Stimulated activated CD8-positive, alpha-beta memory T cell treated with anti-CD3 and anti-CD28 coated beads, Interleukin-4, amount 100 ng/mL, for 4 hours (primary cell): Measurements from ENCODE around the gene ING1.
"Not testable (repeated sequence)": the region's sequence is repeated elsewhere in the genome, so short reads cannot be mapped to it uniquely, and the experiment has no call there.

Experiments
- DNase-seq, 2 donors: peaks; one replicate each; pipeline ENCODE4 v3.0.0-alpha.2; 2020; ENCODE audit warnings: low read depth in 2 of 2, low spot score in 1 of 2

Gene ING1

GRCh38 chr13:110690516-110690915, 23.0 kb upstream of the ING1 start:
- DNase-seq, result no peak

DNA sequence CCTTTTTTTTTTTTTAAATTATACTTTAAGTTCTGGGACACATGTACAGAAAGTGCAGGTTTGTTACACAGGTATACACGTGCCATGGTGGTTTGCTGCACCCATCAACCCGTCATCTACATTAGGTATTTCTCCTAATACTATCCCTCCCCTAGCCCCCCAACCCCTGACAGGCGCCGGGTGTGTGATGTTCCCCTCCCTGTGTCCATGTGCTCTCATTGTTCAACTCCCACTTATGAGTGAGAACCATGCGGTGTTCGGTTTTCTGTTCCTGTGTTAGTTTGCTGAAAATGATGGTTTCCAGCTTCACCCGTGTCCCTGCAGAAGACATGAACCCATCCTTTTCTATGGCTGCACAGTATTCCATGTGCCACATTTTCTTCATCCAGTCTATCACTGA, 17.7 kb upstream of the ING1 start:
- DNase-seq, result not testable (repeated sequence)

- no peak for DNase-seq
Observed at GRCh38 chr13:110696776-110697175, 16.7 kb upstream of the ING1 start.

DNA sequence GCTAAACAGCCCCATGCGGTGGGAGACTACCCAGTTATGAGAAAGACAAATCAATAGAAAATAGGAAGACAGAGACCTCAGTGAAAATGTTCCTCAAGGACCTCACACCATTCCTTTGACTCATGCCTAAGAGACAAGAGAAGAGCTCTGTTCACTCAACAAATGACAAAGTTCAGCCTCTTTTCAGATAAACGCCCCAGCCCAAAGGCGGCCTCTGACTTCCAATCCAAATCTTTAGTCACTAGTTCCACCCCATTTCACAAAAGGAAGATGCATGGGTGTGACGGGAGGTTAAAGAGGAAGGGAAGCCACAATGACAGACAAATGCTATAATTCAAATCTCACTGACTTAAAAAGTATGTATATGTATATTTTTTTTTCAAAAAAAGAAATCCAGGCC, 15.7 kb upstream of the ING1 start:
- DNase-seq, result no peak

GRCh38 chr13:110698689-110699088, 14.8 kb upstream of the ING1 start:
- no peak for DNase-seq

DNA sequence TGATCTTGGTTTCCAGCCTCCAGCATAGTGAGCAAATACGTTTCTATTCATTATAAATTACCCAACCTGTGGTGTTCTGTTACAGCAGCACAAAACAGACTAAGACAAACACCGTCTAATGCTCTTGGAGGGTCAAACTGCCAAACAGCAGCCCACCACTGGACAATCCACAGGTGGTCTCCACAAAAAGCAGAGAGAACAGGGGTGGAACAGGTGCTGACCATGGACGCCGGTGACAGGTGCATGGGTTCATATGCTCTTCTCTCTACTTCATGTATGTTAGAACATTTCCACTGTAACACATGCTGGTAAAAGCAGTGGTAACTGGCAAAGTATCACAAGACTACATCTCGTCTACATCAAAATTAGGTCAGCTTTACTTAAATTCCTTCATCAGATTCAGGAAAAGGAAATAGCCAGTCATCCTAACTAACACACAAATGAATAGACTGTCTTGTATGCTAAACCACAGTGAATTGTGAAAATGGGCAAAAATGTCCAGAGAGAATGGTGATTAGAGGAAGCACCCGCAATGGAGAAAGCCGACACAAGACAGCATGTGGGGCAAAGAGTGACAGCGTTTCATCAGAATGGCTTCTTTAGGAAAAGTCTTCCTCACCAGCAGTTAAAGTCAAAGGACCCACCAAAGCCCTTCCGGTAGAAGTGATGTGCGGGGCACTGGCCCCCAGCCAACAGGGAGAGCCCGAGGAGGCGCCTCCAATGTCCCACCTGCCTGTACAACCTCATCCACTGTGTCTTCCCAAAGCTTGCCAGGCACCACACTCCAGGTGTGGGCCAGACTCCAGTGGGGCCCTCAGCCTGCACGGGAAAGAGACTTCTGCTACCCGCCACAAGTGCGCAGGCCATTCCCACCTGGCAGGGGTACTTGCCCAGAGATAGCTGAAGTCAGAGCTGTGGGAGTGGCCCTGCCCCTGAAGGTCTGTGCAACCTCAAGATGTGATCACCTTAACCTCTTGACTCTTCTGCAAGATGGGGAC, 14.1 kb upstream of the ING1 start:
- no peak for DNase-seq

DNA sequence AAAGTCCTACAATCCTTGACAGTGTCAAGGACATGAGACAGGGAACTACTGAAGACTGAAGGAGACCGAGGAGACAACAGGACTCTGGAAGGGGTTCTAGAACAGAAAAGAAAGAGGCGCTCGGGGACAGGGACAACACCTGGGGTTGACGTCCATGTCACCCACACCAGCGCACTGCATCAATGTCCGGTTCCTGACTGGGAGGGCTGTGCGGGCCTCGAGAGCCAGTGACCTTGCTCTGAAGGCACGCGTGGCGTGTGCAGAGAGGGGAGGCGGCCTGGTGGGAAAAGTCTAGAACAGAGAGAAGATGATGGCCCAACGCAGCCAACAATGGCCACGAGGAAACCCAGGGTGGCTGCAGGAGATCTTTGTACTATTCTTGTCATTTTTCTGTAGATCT, 13.3 kb upstream of the ING1 start:
- no peak for DNase-seq

DNA sequence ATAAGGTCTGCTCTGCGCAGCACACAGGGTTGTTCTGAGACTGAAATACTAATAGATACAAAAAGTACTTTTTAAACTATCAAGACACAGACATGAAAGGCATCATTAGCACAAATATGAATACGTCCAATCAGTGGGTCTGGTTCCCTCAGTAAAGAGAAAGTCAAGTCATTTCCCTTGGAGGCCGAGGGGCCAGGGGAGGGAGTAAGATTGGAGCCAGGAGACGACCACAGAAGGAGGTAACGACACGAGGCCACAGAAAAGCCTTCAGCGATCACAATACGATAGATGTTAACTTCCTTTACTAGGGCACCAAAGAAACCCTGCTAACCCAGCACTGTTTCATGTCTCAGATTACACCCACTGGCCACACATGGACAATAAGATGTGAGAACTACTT, 12.9 kb upstream of the ING1 start:
- DNase-seq, result no peak

DNA sequence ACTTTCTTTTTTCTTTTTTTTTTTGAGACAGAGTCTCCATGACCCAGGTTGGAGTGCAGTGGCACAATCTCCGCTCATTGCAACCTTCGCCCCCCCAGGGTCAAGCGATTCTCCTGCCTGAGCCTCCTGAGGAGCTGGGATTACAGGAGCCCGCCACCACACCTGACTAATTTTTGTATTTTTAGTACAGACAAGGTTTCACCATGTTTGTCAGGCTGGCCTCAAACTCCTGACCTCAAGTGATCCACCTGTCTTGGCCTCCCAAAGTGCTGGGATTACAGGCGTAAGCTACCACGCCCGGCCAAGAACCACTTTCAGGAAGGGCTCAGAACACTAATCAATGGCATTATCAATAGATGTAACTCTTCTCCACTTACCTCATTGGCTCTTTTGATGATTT, 12.4 kb upstream of the ING1 start:
- not testable (repeated sequence) for DNase-seq

DNA sequence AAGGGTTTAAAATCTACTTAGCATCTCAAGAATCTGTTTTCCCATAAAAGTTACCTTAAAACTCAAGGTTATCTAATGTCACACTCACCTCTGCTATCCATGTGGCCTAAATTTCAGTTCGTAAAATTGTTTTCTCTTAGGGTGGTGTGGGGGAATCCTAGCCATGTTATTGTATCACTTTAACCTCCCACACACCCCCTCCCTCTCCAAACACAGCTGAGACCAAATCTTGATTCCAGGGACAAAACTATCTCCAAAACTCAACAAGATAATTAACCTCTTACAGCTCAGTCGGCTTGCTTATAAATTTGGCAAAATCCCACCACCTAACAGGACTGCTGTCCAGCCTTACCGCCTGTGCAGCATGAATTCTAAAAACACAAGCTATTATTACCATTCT, 11.4 kb upstream of the ING1 start:
- DNase-seq, result no peak

DNA sequence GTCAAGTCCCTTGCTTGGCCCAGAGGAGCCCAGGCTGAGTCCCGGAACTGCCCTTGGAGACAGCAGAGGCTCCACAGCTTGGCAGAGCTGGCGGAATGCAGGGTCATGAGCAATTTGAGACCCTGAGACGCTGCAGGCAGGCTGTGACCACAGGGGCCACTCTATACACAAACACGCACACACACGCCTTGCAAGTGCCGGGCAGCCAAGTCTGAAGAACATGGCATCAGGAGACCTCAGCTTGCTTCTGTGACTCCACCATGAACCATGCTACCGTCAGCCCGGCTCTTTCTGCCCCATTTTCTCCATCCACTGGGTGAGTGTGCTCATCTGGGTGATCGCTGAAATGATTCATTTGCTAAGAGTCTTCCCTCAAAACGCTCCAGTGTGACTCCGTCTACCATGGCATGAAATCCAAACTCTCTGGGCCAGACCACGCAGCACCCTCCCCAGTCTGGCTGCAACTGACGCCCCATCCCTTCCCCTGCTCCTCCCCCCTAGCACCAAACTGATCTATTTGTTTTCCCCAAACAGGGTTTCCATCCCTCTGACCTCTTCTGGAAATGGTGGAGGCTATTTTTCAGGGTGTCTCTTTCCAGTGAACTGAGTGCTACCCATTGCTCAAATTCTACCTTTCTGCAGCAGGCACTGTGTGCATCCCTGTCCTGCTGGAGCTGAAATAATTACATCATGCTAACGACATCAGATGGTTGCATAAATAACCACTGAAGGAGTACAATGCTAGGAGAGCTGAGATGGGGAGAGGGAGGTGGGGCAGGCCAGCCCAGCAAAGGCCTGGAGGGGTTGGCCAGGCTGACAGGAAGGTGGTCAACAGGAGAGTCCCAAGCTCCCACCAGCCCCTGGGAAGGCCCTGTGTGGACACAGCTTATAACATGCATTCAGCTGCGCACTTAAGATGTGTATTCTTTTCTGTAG, 10.6 kb upstream of the ING1 start:
- no peak for DNase-seq

- no peak for DNase-seq
Observed at GRCh38 chr13:110705356-110705825, 8.1 kb upstream of the ING1 start.

DNA sequence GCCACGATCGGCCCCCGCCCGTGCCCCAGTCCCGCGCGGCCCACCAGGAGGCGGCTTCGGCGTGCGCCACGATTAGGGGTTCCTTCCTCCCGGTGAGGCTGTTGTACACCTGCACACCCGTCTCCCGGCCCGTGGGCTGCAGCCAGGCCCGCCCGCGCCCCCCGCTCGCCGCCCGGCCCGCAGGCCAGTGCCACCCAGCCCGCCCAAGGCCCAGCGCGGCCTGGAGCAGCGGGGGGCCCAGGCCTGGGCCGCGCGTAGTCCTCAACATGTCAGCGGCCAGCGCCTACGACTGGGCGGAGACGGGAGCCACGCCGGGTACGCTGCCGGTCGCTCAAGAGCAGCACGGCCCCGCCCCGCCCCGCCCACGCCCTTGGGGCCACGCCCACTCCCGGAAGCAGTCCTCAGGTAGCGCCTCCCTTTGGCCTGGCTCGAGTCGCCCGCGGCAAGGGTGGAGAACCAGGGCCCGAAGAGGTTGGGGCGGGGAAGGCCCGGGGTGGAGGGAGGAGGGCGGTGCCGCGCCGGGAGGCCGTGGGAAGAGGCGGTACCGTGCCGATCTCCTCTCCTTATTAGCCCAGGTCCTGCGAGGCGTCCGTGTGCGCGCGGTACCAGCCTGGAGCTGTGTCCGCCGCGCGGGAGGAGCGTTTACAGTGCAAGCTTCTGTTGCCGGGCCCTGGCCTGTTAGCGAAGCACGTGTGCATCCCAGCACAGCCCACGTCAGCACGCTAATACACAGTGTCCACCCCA, 7.5 kb upstream of the ING1 start, which contains the start of gene CARS2:
Gene CARS2 (minus strand): TSS at position 291 of the 744 bp plus-strand sequence. CDS start 23 bp downstream, at position 268.
- DNase-seq, result peak; percentile 84 to 90

DNA sequence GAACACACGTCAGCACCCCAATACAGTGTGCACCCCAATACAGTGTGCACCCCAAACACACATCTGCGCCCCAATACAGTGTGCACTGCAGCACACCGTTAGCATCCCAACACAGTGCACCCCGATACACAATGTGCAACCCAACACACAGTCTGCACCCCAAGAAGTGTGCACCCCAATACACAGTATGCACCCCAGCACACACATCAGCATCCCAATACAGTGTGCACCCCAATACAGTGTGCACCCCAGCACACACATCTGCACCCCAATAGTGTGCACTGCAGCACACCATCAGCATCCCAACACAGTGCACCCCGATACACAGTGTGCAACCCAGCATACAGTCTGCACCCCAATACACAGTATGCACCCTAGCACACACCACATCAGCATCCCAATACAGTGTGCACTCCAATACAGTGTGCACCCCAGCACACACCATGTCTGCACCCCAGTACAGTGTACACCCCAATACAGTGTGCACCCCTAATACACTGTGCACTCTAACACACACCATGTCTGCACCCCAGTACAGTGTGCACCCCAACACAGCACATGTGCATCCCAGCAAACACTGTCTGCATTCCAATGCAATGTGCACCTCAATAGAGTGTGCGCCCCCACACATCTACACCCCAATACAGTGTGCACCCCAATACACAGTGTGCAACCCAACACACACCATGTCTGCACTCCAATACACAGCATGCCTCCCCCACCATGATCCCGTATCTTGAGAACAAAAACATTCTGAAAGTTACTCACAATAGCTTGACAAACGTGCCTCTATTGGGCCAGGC, 6.7 kb upstream of the ING1 start:
- no peak for DNase-seq

DNA sequence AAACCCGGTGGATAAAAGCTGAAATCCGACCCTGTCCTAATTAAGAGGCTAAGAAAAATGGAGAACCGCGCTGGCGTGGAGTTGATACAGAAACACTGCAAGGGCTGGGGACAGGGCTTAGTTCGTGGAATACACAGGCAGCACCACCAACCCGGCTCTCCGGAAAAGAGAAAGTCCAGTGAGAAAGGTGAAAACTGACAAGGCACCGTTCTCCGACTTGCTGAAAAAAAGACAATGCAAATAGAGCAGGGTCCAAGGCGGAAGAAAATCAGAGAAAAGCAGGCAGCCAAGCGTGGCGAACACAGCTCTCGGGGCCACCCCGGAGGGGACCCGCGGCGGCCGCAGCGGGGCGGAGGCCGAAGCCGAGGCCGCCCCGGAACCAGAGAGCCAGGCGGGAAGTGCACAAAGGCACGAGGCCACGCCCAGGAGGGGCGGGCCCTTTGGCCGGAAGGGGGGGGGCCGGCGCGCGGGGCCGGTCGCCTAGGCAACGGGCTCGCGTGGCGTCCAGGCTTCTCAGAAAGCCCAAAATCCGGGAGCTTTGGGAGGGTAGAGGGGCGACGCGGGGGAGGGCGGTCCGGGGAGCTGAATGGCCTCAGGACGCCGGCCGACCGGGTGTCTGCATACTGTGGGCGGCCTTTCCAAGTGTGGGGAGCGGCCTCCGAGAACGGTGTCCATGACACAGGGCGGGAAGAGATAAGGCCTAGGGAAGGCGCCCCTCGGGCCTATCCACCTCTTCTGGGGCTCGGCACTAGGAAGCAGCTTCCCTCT, 1.2 kb upstream of the ING1 start:
- DNase-seq, result peak; percentile 68 to 80

DNA sequence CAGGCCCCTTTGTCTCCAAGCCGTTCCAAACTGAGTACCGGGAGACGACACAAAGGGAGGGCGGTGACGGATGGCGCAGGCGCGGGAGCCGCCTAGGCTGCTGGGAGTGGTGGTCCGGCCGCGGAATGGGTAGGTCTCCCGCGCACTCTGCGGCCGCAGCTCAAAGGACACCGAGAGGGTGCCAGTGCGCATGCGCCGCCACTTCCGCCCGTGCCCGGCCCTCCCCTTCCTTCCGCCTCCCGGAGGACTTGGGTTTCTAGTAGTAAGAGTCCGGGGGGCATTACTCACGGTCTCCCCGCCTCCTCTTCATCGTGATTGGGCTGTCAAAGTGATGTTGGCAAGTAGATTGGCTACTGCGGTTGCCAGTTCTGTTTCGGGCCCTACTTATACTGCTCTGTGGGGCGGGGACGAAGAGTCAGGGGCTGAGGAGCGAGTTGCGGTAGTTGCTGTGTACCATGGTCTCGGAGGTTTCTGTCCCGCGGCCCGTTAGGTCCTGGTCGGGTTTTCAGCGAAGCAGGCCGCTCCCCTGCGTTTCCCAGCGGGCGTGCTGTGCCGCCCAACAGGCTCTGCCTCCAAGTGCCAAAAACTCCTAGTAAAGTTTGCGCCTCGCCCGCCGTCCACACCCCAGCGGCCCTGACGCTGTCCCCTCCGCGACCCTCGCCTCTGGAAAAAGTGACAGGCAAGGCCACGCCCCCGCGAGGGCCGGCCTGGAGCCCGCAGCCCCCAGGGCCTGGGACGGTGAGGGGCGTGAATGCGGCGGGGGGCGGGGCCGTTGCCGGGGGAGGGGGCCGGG, 455 bp upstream of the ING1 start:
- DNase-seq, result peak; percentile 98 to 99

- peak; percentile 36 to 48 for DNase-seq
Observed at GRCh38 chr13:110713981-110714796, 689 bp downstream of the ING1 start.
